K562 (cell line): ENCODE measurements around the gene SYS1. TPM values are rescaled to one million over a fixed set of nuclear protein-coding genes. Genes with fewer than 3 reads are reported as not detected.
A peak's percentile ranks its signal among the peaks of the same experiment; 100 is the strongest.

ENCODE experiments used
- ATAC-seq: fragments of 200-7000 bp; cut with Tn5 transposase; 3 replicates; pipeline ENCODE4 v1.9.1; 2020; ENCODE audit warnings: moderate library complexity
- BruUV-seq: library from RNA; stranded (reverse); fragments of 400-500 nt; replicated peaks from 2 replicates; lab custom pipeline; 2021; lab: Mats Ljungman, UMichigan
- CTCF ChIA-PET: fragments of 300-600 bp; formaldehyde crosslinking; extraction: SDS; loops from one replicate; lab custom pipeline; 2021; ENCODE audit warnings: low intra/inter-chr PET ratio; lab: Yijun Ruan, JAX
- POLR2A ChIA-PET: fragments of 300-600, 350-650 bp; sonication (Branson Sonifier 250); formaldehyde crosslinking; extraction: SDS; loops from one replicate; lab custom pipeline; 2021; ENCODE audit warnings: antibody characterized with exemption, inconsistent platforms; lab: Yijun Ruan, JAX
- DNase-seq, 4 experiments: peaks; one replicate each; pipeline versions ENCODE4 v3.0.0 to v3.0.0-alpha.2; 2011 to 2018; ENCODE audit warnings: low spot score in 3 of 4, mixed read lengths in 3 of 4; ENCODE audit errors: extremely low read depth in 1 of 4
- FAIRE-seq: peaks from 2 replicates; lab custom pipeline; 2011; peaks lifted over from hg19 to GRCh38; lab: Jason Lieb, UNC
- H2AFZ ChIP-seq: 2 replicates; pipeline ENCODE4 v1.6.0; 2011; ENCODE audit warnings: low read depth, low read length, control low read depth, inconsistent platforms
- H3K27ac ChIP-seq: fragments of 200-600 bp; 3 replicates; pipeline ENCODE4 v1.8.0; 2011; ENCODE audit warnings: low read depth, mild to moderate bottlenecking, control low read depth, inconsistent platforms, low read length, moderate library complexity, mixed read lengths; ENCODE audit errors: extremely low read depth
- H3K27me3 ChIP-seq, 2 experiments: fragments of 300-600 bp in 1 of 2; 2 replicates in 1 of 2; 3 replicates in 1 of 2; pipeline versions ENCODE4 v1.6.0 to v1.8.0; 2011; ENCODE audit warnings: inconsistent platforms in 2 of 2, low read length in 2 of 2, mild to moderate bottlenecking in 1 of 2, mixed read lengths in 1 of 2, moderate library complexity in 1 of 2; ENCODE audit not compliant: control insufficient read depth in 2 of 2, insufficient read depth in 2 of 2
- H3K36me3 ChIP-seq: fragments of 300-600 bp; 3 replicates; pipeline ENCODE4 v1.8.0; 2011; ENCODE audit warnings: mild to moderate bottlenecking, low read length, inconsistent platforms; ENCODE audit not compliant: control insufficient read depth, insufficient read depth
- H3K4me1 ChIP-seq, 2 experiments: fragments of 200-600 bp in 1 of 2; replicated peaks in 1 of 2; 2 replicates in 1 of 2; 3 replicates in 1 of 2; pipeline versions ENCODE4 v1.5.1 to v1.8.0; 2011; ENCODE audit warnings: inconsistent platforms in 2 of 2, low read length in 2 of 2, mild to moderate bottlenecking in 1 of 2, mixed read lengths in 1 of 2, moderate library complexity in 1 of 2; ENCODE audit not compliant: control insufficient read depth in 2 of 2, insufficient read depth in 2 of 2
- H3K4me2 ChIP-seq: 2 replicates; pipeline ENCODE4 v1.6.1; 2011; ENCODE audit warnings: low read length, control low read depth, inconsistent platforms, mixed read lengths; ENCODE audit not compliant: insufficient read depth
- H3K4me3 ChIP-seq: fragments of 200-600 bp; sonication (generic), shearing (Covaris generic); 2 replicates; pipeline ENCODE4 v1.5.1; 2016; ENCODE audit warnings: control low read depth, inconsistent platforms
- H3K79me2 ChIP-seq: fragments of 200-600 bp; 3 replicates; pipeline ENCODE4 v1.8.0; 2011; ENCODE audit warnings: low read length, inconsistent platforms; ENCODE audit not compliant: control insufficient read depth, insufficient read depth
- H3K9ac ChIP-seq, 2 experiments: 2 replicates each; pipeline versions ENCODE4 v1.6.0 to v1.6.1; 2011; ENCODE audit warnings: low read depth in 2 of 2, low read length in 2 of 2, control low read depth in 1 of 2, inconsistent platforms in 1 of 2, mild to moderate bottlenecking in 1 of 2, mixed read lengths in 1 of 2; ENCODE audit not compliant: insufficient read depth in 1 of 2
- H3K9me1 ChIP-seq: one replicate; pipeline ENCODE4 v1.6.0; 2011; ENCODE audit warnings: inconsistent platforms, mild to moderate bottlenecking, low read length, moderate library complexity; ENCODE audit not compliant: control insufficient read depth, insufficient read depth
- H3K9me3 ChIP-seq: replicated peaks from 2 replicates; pipeline ENCODE4 v1.5.1; 2011; ENCODE audit warnings: low read depth, low read length, inconsistent platforms; ENCODE audit not compliant: control insufficient read depth, insufficient read depth
- H4K20me1 ChIP-seq: replicated peaks from 2 replicates; pipeline ENCODE4 v1.6.1; 2011; ENCODE audit warnings: low read length, inconsistent platforms, mixed read lengths; ENCODE audit not compliant: control insufficient read depth, insufficient read depth
- ARID1B ChIP-seq: fragments of 450-650 bp; IDR thresholded peaks from 2 replicates; pipeline ENCODE4 v1.6.1; 2016; ENCODE audit warnings: antibody characterized with exemption, mild to moderate bottlenecking, inconsistent platforms
- ATF7 ChIP-seq: fragments of 450-650 bp; IDR thresholded peaks from 2 replicates; pipeline ENCODE4 v1.7.1; 2014; ENCODE audit warnings: mild to moderate bottlenecking, moderate library complexity
- BCLAF1 ChIP-seq, 2 experiments: fragments of 450-650 bp in 1 of 2; IDR thresholded peaks; 2 replicates each; pipeline ENCODE4 v1.6.1; 2011 to 2017; ENCODE audit warnings: low read depth in 2 of 2, antibody characterized with exemption in 1 of 2, borderline replicate concordance in 1 of 2, low read length in 1 of 2, mild to moderate bottlenecking in 1 of 2, mixed read lengths in 1 of 2; ENCODE audit not compliant: control insufficient read depth in 1 of 2
- CBFA2T2 ChIP-seq: fragments of 450-650 bp; conservative IDR thresholded peaks from 2 replicates; pipeline ENCODE4 v1.6.1; 2017; ENCODE audit warnings: mild to moderate bottlenecking
- DPF2 ChIP-seq: fragments of 450-650 bp; IDR thresholded peaks from 2 replicates; pipeline ENCODE4 v1.6.1; 2016
- FOSL1 ChIP-seq: fragments of 200-800 bp; sonication (Bioruptor generic); conservative IDR thresholded peaks from 2 replicates; pipeline ENCODE4 v1.6.1; 2016; ENCODE audit warnings: missing genetic modification characterization, missing compliant biosample characterization
- JUND ChIP-seq, 2 experiments: IDR thresholded peaks; 2 replicates in 1 of 2; 3 replicates in 1 of 2; pipeline ENCODE4 v1.6.1; 2011; ENCODE audit warnings: borderline replicate concordance in 2 of 2, low read depth in 2 of 2, low read length in 2 of 2, improper control_type of control experiment in 1 of 2, missing biosample characterization in 1 of 2, missing genetic modification characterization in 1 of 2, missing genetic modification reagents in 1 of 2
- KLF10 ChIP-seq: fragments of 250-450 bp; sonication (Bioruptor Pico); IDR thresholded peaks from 2 replicates; pipeline ENCODE4 v1.6.1; 2021; ENCODE audit warnings: matching md5 sums
- MBD2 ChIP-seq: sonication (generic); IDR thresholded peaks from 2 replicates; pipeline ENCODE4 v1.6.1; 2016; ENCODE audit warnings: low read depth, borderline replicate concordance
- MEIS2 ChIP-seq: fragments of 450-650 bp; IDR thresholded peaks from 2 replicates; pipeline ENCODE4 v1.6.1; 2014; ENCODE audit warnings: mild to moderate bottlenecking; ENCODE audit not compliant: partially characterized antibody
- NEUROD1 ChIP-seq: fragments of 150-350 bp; IDR thresholded peaks from 2 replicates; pipeline ENCODE4 v1.6.1; 2014; ENCODE audit warnings: borderline replicate concordance, low read length, low read depth; ENCODE audit not compliant: partially characterized antibody
- NFE2 ChIP-seq: IDR thresholded peaks from 2 replicates; pipeline ENCODE4 v1.6.1; 2014; ENCODE audit warnings: antibody characterized with exemption, low read depth
- RAD51 ChIP-seq: fragments of 450-650 bp; IDR thresholded peaks from 2 replicates; pipeline ENCODE4 v1.7.1; 2016; ENCODE audit warnings: low read depth, mild to moderate bottlenecking, borderline replicate concordance
- RCOR1 ChIP-seq, 2 experiments: IDR thresholded peaks; 2 replicates each; pipeline ENCODE4 v1.6.1; 2012; ENCODE audit warnings: low read depth in 2 of 2, low read length in 2 of 2, borderline replicate concordance in 1 of 2, improper control_type of control experiment in 1 of 2
- SIRT6 ChIP-seq: IDR thresholded peaks from one replicate; pipeline ENCODE4 v1.6.1; 2012; ENCODE audit warnings: low read depth, mild to moderate bottlenecking, control low read depth, inconsistent platforms, low read length, moderate library complexity
- SMARCE1 ChIP-seq: fragments of 450-650 bp; IDR thresholded peaks from 2 replicates; pipeline ENCODE4 v1.7.1; 2016; ENCODE audit warnings: mild to moderate bottlenecking
- ZNF395 ChIP-seq: fragments of 200-800 bp; sonication (Bioruptor generic); IDR thresholded peaks from 2 replicates; pipeline ENCODE4 v1.6.1; 2017; ENCODE audit warnings: missing genetic modification characterization, missing compliant biosample characterization
- WGBS: fragments of 100-300 bp; shearing (Covaris generic); methylation state at CpG from one replicate; pipeline ENCODE4 v1.1.6; 2016; ENCODE audit warnings: low coverage, mixed read lengths; ENCODE audit not compliant: insufficient coverage; ENCODE audit errors: missing lambda C conversion rate; 5-methylcytosine and 5-hydroxymethylcytosine counted together
- in situ Hi-C: fragments of 300-500 bp; cut with MboI; formaldehyde crosslinking; loops from 4 replicates; pipeline ENCODE4 v1.15.0; 2018; ENCODE audit warnings: inconsistent platforms, mixed read lengths
- intact Hi-C: fragments of 100-400 bp; cut with micrococcal nuclease; formaldehyde crosslinking; loops from 2 replicates; pipeline ENCODE4 v1.14.2; 2022
- polyA plus RNA-seq, 8 experiments: library from polyadenylated mRNA; depleted of rRNA in 4 of 8; stranded (reverse) in 5 of 8; unstranded in 3 of 8; fragments of >200 nt; fragmentation: Nextera tagmentation in 2 of 8; fragmentation: Illumina TruSeq in 1 of 8; extraction: Ambion mirVana in 2 of 8; extraction: Trizol in 1 of 8; gene quantifications; 2 replicates each; pipeline versions ENCODE4 v1.2.1 to v1.2.3, GENCODE V29; 2011 to 2014; ENCODE audit warnings: inconsistent platforms in 1 of 8, missing spikeins in 1 of 8
- total RNA-seq, 7 experiments: library from RNA; depleted of rRNA in 6 of 7; stranded (reverse); fragments of >200 nt in 6 of 7; fragmentation: Illumina TruSeq in 2 of 7; extraction: Trizol in 2 of 7; gene quantifications; 2 replicates each; pipeline versions ENCODE4 v1.2.1 to v1.2.3, GENCODE V29; 2011 to 2021; ENCODE audit warnings: low replicate concordance in 1 of 7

Gene SYS1
- total and polyA plus RNA-seq, 9 of the 15 experiments (the other 6 are each of a cell fraction or from before 2014, with no cell fraction given): 11.1 to 25.2 (median 17.5) TPM

GRCh38 chr20:45344168-45344860 lies 18.6 kb upstream of the SYS1 start:
- no peaks in the 10 kb centered on the region for H3K27me3 ChIP-seq
- H3K4me1 ChIP-seq: peaks cover 55 to 70% of the 10 kb centered on the region in 2 experiments
- no peak overlapping the region for H3K4me3 ChIP-seq
- H4K20me1 ChIP-seq: peaks cover 7% of the 10 kb centered on the region; the same call in 1 of the 2 replicates
- ChIA-PET POLR2A (interaction anchor here (0.6 to 1.9 kb wide), 10 partner anchors 9 to 424 kb away, joined by 3 to 7 read pairs (median 3); no protein-coding TSS in a partner anchor), CTCF (no interaction called here)
- peak overlapping the region; percentile 46 to 52; a peak in 3 of 4 replicates for H3K9ac ChIP-seq
- WGBS: 21% methylated on average over 9 of the region's 9 CpGs
- in situ Hi-C loops (no loop called here), intact Hi-C loops (no loop called here)
- peaks cover 9% of the 10 kb centered on the region; the same call in 2 of the 3 replicates for H3K36me3 ChIP-seq
- no TSS peak for BruUV-seq
- no peak overlapping the region; the same call in 1 of the 2 replicates for H2AFZ ChIP-seq
- peak overlapping the region; percentile 50 for H3K4me2 ChIP-seq
- FAIRE-seq: peak; percentile 87
- H3K9me1 ChIP-seq: no peaks in the 10 kb centered on the region
- H3K9me3 ChIP-seq: no peaks in the 10 kb centered on the region
- peaks cover 15% of the 10 kb centered on the region; the same call in 2 of the 3 replicates for H3K79me2 ChIP-seq
- DNase-seq: peak in 3 of 4 experiments; percentile 35 to 80 (median 68)
- ATAC-seq: peak; percentile 63
- peak overlapping the region; percentile 86 for H3K27ac ChIP-seq
- no peak for TF ChIP-seq MBD2
- TF ChIP-seq ZNF395 (CRISPR knock-in tag): 0 out of 2 replicates have a peak, but pooled peaks have one; percentile 26
- no peak for TF ChIP-seq RAD51
- TF ChIP-seq ATF7: peak; percentile 61; the same call in 1 of the 2 replicates
- TF ChIP-seq ARID1B: peak; percentile 63
- TF ChIP-seq SIRT6: no peak
- peak; percentile 68 for TF ChIP-seq NEUROD1
- peak; percentile 46 for TF ChIP-seq NFE2
- TF ChIP-seq RCOR1 (IDR thresholded peaks at IDR 0.05; ENCODE audit: borderline replicate concordance in 1 of 2, low read depth in 2 of 2, low read length in 2 of 2): peak in 1 of 2 experiments; percentile 12; a peak in 1 of 4 replicates
- TF ChIP-seq JUND (IDR thresholded peaks at IDR 0.05; ENCODE audit: borderline replicate concordance, low read depth, low read length): peak; percentile 90
- peak; percentile 42; the same call in 2 of the 3 replicates for TF ChIP-seq JUND (tag; IDR thresholded peaks at IDR 0.05; ENCODE audit: borderline replicate concordance, low read depth, low read length)
- no peak for TF ChIP-seq CBFA2T2
- no peak for TF ChIP-seq BCLAF1 (IDR thresholded peaks at IDR 0.05; ENCODE audit: borderline replicate concordance in 1 of 2, control insufficient read depth in 1 of 2, low read depth in 2 of 2, low read length in 1 of 2)
- no peak for TF ChIP-seq KLF10 (CRISPR knock-in tag)
- peak; percentile 76 for TF ChIP-seq DPF2
- TF ChIP-seq MEIS2: peak; percentile 9
- TF ChIP-seq SMARCE1: peak; percentile 83
- TF ChIP-seq FOSL1 (tag): peak; percentile 95
